IPS-18c (cell line): Measurements from ENCODE around the gene M1AP.

ENCODE experiments used
- H3K4me3 ChIP-seq: 2 replicates; pipeline ENCODE4 v1.7.0; 2013; ENCODE audit warnings: low read depth, mild to moderate bottlenecking, low read length, moderate library complexity; ENCODE audit not compliant: insufficient read depth
- H3K9me3 ChIP-seq: one replicate; pipeline ENCODE4 v1.6.1; 2013; ENCODE audit warnings: mild to moderate bottlenecking, low read length, moderate library complexity; ENCODE audit not compliant: control insufficient read depth, insufficient read depth

Gene M1AP

DNA sequence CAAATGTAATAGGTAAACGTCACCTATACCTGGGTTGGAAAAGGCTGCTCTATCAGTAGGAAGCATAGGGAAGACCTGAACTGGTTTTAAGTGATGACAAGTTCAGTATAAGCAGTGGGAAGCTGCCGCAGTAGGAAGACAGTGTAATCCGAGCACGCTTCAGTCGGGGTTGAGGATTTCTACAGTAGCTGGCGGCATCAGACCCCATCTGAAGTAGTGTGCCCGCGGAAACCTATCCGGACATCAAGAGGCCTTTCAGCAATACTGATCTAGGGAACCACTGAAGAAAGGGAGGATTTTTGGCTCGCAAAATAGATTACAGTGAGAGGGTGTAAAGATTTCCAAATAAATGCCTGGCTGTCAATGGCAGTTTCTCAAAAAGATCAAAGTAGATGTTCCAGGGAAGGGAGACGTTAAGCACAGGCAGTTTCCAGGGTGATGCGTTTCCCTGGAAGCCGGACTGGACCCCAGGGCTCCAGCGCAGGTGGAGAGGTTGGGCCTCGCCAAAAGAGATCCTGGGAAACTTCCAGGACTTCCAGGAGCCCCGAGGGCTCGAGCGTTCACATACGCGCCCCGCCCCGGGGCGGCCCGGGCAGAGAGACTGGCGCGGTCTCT lies 99.7 kb downstream of the M1AP start:
- peak overlapping the region; percentile 77 for H3K4me3 ChIP-seq
- no peaks in the 10 kb centered on the region for H3K9me3 ChIP-seq

DNA sequence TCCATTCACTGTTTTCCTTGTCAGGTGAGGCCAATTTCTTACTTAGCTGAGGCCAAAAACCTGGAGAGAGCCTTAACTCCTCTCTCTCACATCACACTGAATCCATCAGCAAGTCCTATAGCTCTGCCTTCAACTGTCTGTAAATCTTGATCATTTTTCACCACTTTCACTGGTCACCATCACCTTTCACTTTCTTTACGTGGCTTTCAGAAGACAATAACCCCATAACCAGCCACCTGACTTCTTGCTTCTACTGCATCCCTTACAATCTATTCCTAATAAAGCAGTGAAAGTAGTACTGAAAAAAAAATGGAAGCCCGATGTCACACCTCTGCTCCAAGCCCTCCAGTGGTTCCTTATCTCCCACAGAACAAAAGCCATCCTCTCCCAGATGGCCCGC lies 102.1 kb downstream of the M1AP start:
- Histone ChIP-seq H3K9me3 (no peaks in the 10 kb centered on the region), H3K4me3 (no peak overlapping the region)

DNA sequence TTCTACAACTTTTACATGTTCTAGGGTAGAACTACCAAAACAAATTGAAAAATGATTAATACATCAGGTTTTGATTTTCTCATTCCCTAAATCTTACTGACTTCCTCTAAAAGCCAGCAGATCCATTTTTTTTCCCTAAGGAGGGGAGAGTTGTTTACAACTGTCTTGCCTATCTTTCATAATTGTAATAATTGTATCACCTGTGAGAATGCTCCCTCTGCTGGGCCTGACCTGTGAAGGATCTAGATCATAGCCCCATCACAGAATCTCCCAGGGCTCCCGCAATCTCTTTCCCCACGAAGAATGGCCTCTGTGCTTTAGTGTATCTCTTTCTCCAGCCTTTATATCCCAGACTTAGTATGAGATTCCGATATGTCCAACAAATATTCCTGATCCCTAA lies 103.5 kb downstream of the M1AP start:
- no peak overlapping the region for H3K4me3 ChIP-seq
- H3K9me3 ChIP-seq: no peaks in the 10 kb centered on the region

DNA sequence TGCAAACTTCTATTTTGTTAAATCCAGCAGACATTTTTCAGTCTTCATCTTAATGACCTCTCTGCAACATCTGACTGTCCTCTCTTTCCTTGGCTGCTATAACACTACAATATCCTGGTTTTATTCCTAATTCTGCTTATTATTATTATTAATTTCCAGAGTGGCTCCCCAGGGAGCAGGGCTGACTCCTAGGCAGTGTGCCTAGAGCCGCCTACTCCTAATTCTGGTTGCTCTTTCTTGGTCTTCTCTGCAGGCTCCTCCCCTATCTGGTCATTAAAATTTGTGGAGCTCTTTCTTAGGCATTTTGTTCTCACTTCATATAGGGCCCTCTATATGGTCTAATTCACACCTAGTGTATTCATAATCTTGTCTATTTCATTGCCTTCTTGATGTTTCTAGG lies 105.2 kb downstream of the M1AP start:
- no peaks in the 10 kb centered on the region for H3K9me3 ChIP-seq
- no peak overlapping the region for H3K4me3 ChIP-seq

DNA sequence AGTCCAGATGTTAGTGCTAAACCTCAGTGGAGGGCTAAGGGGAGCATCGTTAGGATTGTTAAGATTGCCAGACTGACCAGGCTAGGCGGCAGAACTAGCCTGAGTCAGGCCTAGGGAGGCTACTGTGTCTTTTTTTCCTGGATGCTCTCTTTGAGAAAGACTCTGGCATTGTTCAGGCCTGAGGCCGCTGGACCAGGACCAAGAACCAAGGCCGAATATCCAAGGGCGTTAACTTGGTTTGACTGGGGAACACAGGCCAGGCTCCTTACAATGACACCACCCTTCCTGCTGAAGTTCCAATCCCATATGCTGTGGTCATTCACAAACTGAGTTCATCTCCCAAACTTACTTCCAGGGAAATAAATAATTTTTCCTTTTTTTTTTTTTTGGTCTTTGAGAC lies 107.8 kb downstream of the M1AP start:
- Histone ChIP-seq H3K4me3 (no peak overlapping the region), H3K9me3 (no peaks in the 10 kb centered on the region)

DNA sequence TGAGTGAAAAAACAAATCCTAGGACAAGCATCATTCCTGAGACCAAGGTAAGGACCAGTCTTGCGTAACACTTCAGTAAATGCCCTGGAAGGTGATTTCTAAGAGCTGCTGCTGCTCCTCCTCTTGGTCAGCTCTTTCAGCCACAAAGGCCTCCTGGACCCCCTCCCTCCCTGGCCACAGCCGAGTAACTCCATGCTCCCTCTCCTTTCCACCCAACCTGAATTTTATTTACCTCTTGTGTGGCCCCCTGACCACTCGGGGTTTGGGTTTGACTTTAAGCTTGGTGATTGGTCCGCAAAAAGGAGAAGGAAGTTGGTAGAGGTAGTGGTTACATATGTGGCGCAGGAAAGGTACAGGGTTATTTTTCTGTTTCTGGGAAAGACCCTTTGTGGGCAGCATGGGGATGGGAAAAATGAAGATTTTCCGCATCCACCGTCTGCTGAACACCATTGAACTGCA lies 109.2 kb downstream of the M1AP start:
- H3K9me3 ChIP-seq: no peaks in the 10 kb centered on the region
- no peak overlapping the region for H3K4me3 ChIP-seq

DNA sequence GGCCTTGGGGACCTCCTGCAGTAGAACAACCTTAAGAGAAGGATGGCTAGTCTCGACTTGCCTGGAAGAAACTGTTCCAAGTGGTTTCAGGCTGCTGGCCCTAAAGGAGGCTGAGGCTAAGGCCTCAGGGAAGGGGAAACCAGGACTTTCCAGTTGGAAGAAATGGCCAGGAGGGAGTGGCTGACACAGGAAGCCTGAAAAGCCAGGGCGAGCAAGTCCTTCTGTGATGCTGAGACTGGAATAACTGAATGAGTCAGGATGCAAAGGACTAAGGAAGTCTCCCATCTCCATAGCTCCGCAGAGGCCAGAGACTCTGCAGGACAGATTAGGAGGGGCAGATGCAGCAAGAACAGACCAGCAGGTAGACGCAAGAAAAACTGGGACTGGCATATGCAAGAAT lies 111.0 kb downstream of the M1AP start:
- Histone ChIP-seq H3K4me3 (no peak overlapping the region), H3K9me3 (no peaks in the 10 kb centered on the region)

DNA sequence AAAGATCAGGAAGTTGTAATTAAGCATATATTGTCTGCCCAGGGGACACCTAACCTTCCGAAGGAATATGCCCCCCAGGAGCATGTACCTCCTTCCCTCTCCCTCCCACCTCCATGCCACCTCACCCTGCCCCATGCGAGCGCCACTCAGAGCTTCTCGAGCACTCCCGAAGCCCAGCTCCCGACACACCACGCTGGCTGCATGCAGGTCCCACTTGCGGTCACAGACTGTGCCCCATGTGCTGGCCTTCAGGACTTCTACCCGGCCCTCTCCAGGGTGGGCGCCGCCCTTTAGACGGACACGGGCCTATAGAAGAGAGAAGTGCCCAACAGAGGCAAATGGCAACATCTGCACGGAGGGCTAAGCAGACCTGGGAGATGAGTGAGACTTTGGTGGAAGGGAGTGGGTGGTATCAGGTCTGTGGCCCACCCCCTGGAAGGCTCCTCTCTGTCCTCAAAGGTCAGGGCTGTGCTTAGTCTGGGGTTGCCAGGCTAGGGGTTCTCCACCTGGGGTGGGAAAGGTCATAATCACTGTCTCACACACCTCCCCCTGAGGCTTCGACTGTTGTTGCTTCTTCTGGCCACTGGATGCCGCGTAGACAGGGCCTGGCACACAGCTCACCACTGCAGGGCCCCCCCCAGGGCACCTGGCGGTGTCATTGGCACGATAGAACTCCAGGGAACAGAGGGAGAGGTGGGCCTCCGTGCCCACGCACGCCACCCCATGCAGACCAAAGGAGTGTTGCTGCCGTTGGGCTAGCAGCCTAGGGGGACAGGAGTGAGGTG lies 111.8 kb downstream of the M1AP start:
- Histone ChIP-seq H3K9me3 (no peaks in the 10 kb centered on the region), H3K4me3 (no peak overlapping the region)

DNA sequence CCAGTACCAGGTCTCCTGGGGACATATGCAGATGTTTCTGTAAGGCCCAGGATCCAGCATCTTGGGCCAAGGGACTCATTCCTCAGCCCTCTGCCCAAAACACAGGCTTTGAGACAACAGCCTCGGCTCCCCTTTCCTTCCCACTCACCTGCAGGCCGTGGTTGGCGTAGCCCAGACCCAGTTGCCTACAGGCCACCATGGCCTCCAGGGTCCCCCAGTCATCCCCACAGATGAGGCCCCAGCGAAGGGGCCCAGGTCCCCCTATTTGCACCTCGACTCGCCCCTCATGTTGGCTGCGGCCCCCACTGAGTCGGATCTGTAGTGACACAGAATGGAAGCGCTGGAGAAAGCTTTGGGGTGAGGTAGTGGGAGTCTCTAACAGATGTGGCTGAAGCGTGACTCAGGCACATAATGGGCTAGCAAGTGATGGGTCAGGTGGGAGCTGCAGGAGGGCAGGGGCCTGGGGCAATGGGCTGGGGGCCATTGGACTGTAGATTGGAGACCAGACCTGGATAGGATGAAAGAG lies 112.6 kb downstream of the M1AP start:
- no peaks in the 10 kb centered on the region for H3K9me3 ChIP-seq
- no peak overlapping the region for H3K4me3 ChIP-seq

DNA sequence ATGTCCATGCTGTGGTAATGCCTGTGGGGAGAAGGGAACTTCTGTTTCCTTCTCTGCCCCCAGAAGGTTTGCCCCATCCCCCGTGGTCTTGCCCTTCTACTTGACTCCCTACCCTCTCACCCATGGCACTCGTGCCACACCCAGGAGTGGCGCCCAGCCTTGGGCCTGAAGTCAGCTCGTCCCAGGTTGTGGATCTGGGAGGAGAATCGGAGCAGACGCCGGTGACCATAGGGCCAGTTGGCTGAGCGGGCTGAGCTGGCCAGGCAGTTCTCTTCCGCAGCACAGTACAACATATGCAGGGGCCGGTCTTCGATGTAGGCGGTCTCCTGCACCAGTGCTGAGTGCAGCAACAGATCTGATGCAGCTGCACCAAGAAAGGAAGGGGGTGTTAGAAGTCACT lies 113.7 kb downstream of the M1AP start:
- no peak overlapping the region for H3K4me3 ChIP-seq
- H3K9me3 ChIP-seq: no peaks in the 10 kb centered on the region

DNA sequence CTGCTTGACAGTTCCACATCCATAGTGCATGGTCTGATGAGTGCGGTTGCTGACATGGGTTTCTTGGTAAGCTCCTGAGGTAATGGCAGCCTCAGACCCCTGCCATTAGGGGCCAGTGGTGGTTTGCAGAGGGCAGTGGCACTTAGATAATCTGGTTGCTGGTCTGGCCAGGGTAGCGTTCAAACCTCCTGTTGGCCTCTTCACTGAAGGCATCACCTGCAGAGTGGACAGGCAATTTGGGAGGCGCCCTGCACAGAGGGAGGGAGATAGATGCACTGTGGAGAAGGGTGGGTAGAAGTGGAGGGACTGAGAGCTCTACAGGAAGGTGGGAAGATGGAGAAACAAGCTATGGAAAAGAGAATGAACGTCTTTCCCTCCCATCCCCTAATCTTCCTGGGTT lies 114.7 kb downstream of the M1AP start:
- Histone ChIP-seq H3K4me3 (no peak overlapping the region), H3K9me3 (no peaks in the 10 kb centered on the region)

DNA sequence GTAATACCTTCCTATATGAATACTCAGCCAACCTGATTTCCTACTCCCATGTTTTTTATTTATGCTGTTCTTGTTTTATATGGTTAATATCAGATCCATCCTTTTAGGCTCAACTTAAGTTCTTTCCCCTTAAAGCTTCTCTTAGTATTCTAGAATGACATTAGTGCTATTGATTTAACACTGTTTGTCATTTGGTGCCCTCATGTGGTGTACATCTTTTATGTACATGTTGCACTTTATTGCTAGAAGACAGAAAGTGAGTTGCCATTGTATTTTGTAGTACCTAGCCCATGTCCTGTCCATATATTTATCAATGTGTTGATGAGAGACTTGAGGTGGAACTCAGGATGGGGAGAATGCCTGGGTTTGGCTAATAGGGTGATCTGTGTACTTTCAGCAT lies 115.9 kb downstream of the M1AP start:
- no peak overlapping the region for H3K4me3 ChIP-seq
- no peaks in the 10 kb centered on the region for H3K9me3 ChIP-seq

DNA sequence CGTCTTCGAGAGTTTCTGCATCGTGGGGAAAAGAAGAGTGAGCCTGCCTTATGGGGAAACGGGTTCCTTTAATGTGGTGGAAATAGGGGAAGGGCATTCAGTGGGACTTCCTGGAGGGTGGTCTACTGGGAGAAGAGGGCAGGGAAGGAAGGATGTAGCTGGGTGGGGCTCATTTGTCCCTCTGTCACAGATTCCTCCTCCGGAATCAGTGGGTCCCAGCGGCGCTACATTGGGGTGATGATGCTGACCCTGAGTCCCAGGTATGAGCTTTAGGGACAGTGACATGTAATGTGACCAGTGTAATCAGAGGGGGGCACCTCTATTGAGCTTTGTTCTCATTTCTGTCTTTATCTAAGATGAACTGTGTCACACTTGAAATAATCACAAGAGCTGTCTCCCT lies 116.5 kb downstream of the M1AP start:
- Histone ChIP-seq H3K9me3 (peaks cover under 1% of the 10 kb centered on the region), H3K4me3 (no peak overlapping the region)

DNA sequence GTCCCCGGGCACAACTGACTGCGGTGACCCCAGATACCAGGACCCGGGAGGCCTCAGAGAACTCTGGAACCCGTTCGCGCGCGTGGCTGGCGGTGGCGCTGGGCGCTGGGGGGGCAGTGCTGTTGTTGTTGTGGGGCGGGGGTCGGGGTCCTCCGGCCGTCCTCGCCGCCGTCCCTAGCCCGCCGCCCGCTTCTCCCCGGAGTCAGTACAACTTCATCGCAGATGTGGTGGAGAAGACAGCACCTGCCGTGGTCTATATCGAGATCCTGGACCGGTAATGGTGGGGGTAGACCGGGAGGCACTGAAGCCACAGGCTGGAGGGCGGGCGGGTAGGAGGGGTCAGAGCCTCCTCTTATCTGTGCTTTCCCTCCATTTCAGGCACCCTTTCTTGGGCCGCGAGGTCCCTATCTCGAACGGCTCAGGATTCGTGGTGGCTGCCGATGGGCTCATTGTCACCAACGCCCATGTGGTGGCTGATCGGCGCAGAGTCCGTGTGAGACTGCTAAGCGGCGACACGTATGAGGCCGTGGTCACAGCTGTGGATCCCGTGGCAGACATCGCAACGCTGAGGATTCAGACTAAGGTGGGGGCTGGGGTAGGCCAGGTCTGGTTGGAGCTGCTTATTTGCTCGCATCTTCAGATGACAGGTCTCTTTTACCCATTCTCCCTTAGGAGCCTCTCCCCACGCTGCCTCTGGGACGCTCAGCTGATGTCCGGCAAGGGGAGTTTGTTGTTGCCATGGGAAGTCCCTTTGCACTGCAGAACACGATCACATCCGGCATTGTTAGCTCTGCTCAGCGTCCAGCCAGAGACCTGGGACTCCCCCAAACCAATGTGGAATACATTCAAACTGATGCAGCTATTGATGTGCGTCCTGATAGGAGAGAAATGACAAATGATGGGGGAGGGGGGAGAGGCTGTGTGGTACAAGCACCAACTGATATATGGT lies 117.6 kb downstream of the M1AP start:
- Histone ChIP-seq H3K9me3 (peaks cover 4% of the 10 kb centered on the region), H3K4me3 (peak overlapping the region; percentile 84)

DNA sequence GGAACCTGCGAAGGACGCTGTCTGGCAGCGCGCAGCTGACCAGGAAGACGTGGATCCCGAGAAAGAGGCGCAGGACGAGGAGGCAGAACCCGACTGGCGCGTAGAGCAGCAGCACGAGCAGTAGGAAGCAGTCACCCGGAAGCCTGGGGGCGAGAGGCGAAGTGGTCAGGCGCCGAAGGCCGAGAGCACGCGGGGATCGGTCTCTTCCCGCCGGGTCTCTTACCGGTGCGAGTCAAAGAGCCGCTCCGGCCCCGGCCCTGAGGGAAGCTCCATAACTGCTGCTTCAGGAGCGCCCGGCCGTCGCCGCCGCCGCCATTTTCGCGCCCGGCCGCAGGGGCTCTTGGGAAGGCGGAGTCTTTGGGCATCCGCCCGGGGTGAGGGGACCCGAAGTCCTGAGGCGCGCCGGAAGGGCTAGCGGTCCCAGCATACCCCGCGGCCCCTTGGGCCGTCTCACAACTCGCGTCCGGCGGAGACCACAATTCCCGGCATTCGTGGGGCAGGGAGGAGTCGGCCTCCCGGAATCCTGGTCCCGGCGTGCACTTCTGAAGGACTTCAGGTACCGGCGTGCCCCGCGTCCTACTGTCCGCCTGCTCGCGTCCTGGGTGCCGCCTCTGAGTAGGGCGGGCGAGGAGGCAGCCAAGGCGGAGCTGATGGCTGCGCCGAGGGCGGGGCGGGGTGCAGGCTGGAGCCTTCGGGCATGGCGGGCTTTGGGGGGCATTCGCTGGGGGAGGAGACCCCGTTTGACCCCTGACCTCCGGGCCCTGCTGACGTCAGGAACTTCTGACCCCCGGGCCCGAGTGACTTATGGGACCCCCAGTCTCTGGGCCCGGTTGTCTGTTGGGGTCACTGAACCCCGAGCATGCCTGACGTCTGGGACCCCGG lies 118.5 kb downstream of the M1AP start, which contains the start of the genes AUP1 and HTRA2:
TSS of gene AUP1 (minus strand) at position 350 of the 882 bp plus-strand sequence. CDS start at position 273, 77 bp downstream.
TSS of gene HTRA2 (plus strand) at position 577 of the 882 bp plus-strand sequence. CDS start at position 651, 74 bp downstream.
- Histone ChIP-seq H3K4me3 (peak within 1 kb of the TSS; percentile 93), H3K9me3 (peaks cover 4% of the 10 kb centered on the region)

DNA sequence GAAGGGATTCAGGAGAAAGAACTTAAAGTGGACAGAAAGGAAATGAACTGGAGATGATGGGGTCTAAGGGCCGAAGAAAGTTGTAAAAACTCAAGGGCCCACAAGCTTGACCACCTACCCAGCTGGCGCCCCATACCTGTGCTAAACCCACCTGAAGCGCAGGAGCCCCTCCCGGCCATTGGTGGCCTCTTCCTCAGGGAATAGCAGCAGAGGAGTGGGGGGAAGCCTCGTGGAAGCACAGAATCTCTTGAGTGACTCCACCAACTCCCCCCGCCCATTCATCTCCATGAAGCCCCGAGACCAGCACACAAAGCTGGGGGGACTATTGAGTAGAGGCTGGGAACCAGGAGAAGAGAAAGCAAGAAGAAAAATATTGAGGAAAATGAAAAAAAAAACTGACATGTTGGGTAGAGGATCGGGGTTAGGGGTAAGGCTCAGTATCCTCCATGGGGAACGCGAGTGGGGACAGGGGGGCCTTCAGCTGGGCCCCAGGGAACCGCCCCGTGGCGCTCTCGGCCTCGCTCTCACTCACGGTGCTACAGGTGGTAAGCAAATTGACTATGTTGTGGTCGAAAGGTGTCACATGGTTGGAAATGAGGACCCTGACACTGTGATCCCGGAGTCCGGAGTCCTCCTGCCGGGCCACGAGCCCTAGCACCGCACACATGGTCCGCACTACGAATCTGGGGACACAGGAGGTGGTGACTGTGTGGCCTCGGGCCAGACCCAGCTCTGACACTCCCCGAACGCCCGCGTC lies 119.4 kb downstream of the M1AP start:
- peaks cover 4% of the 10 kb centered on the region for H3K9me3 ChIP-seq
- H3K4me3 ChIP-seq: peak overlapping the region; percentile 93
